KMS-11 (cell line): Measurements from ENCODE around the gene OR10X1.

Source experiments
- H2AFZ ChIP-seq: fragments of 200-600 bp; sonication (generic); 2 replicates; pipeline ENCODE4 v1.6.1; 2016; ENCODE audit warnings: antibody characterized with exemption, mixed run types, low read depth
- H3K27ac ChIP-seq: fragments of 200-600 bp; sonication (generic); 2 replicates; pipeline ENCODE4 v1.6.1; 2016; ENCODE audit warnings: mild to moderate bottlenecking, mixed run types
- H3K27me3 ChIP-seq: fragments of 200-600 bp; sonication (generic); 2 replicates; pipeline ENCODE4 v1.6.1; 2017; ENCODE audit warnings: mild to moderate bottlenecking, low read depth, mixed run types, moderate library complexity; ENCODE audit not compliant: insufficient read depth
- H3K36me3 ChIP-seq: fragments of 200-600 bp; sonication (generic); 2 replicates; pipeline ENCODE4 v1.6.1; 2017; ENCODE audit warnings: mild to moderate bottlenecking, mixed run types; ENCODE audit not compliant: insufficient read depth
- H3K4me1 ChIP-seq: fragments of 200-600 bp; sonication (generic); 2 replicates; pipeline ENCODE4 v1.6.1; 2016; ENCODE audit warnings: mild to moderate bottlenecking, low read depth, mixed run types; ENCODE audit not compliant: poor library complexity, severe bottlenecking
- H3K4me2 ChIP-seq: fragments of 200-600 bp; sonication (generic); 2 replicates; pipeline ENCODE4 v1.7.0; 2016; ENCODE audit warnings: mild to moderate bottlenecking, mixed run types
- H3K4me3 ChIP-seq: fragments of 200-600 bp; sonication (generic); IDR thresholded peaks from 2 replicates; pipeline ENCODE4 v1.6.1; 2017; ENCODE audit warnings: low read depth, low read length, mixed read lengths; ENCODE audit not compliant: insufficient read depth
- H3K79me2 ChIP-seq: fragments of 200-600 bp; sonication (generic); 2 replicates; pipeline ENCODE4 v1.6.1; 2016; ENCODE audit warnings: low read depth, mixed run types; ENCODE audit not compliant: insufficient read depth
- H3K9ac ChIP-seq: fragments of 200-600 bp; sonication (generic); 2 replicates; pipeline ENCODE4 v1.6.1; 2016; ENCODE audit warnings: mild to moderate bottlenecking, mixed run types
- H4K20me1 ChIP-seq: fragments of 200-600 bp; sonication (generic); 2 replicates; pipeline ENCODE4 v1.6.1; 2016; ENCODE audit warnings: mild to moderate bottlenecking, mixed run types; ENCODE audit not compliant: insufficient read depth
- CTCF ChIP-seq: fragments of 200-600 bp; sonication (generic); conservative IDR thresholded peaks from 2 replicates; pipeline ENCODE4 v1.6.1; 2017; ENCODE audit warnings: low read depth, mild to moderate bottlenecking, antibody characterized with exemption, low read length, moderate library complexity, mixed read lengths

The OR10X1 gene

GRCh38 chr1:158604968-158605367 is 25.3 kb upstream of the OR10X1 start, which contains the start of gene OR10Z1:
OR10Z1 (plus strand) TSS chr1:158605268; CDS start chr1:158606439, 1,171 bp downstream.
- no peak within 1 kb of the TSS for H2AFZ ChIP-seq
- H3K36me3 ChIP-seq, result no peaks in the 10 kb centered on the region

GRCh38 chr1:158600735-158601134 is 21.0 kb upstream of the OR10X1 start:
- no peaks in the 10 kb centered on the region for H4K20me1 ChIP-seq
- no peak for TF ChIP-seq CTCF
- no peak overlapping the region for H3K4me2 ChIP-seq
- H3K4me3 ChIP-seq, result no peak overlapping the region
- no peaks in the 10 kb centered on the region for H3K27me3 ChIP-seq
- no peak overlapping the region for H2AFZ ChIP-seq
- H3K27ac ChIP-seq, result no peak overlapping the region
- H3K79me2 ChIP-seq, result no peaks in the 10 kb centered on the region
- no peak overlapping the region for H3K9ac ChIP-seq
- H3K4me1 ChIP-seq, result no peaks in the 10 kb centered on the region
- no peaks in the 10 kb centered on the region for H3K36me3 ChIP-seq

More at GRCh38 chr1:158604968-158605367, 25.3 kb upstream of the OR10X1 start, which contains the start of gene OR10Z1:
- Histone ChIP-seq H3K4me1 (no peaks in the 10 kb centered on the region), H3K79me2 (no peaks in the 10 kb centered on the region), H3K4me2 (no peak within 1 kb of the TSS), H3K4me3 (no peak within 1 kb of the TSS), H4K20me1 (no peaks in the 10 kb centered on the region), H3K9ac (no peak within 1 kb of the TSS), H3K27ac (no peak within 1 kb of the TSS), H3K27me3 (no peaks in the 10 kb centered on the region)
- no peak for TF ChIP-seq CTCF

GRCh38 chr1:158586942-158587341 is 7.2 kb upstream of the OR10X1 start:
- no peak overlapping the region for H3K4me2 ChIP-seq
- H3K36me3 ChIP-seq, result no peaks in the 10 kb centered on the region
- no peaks in the 10 kb centered on the region for H4K20me1 ChIP-seq
- no peak overlapping the region for H3K27ac ChIP-seq
- H2AFZ ChIP-seq, result no peak overlapping the region
- no peak overlapping the region for H3K9ac ChIP-seq
- peak overlapping the region; percentile 11 for H3K4me3 ChIP-seq
- H3K4me1 ChIP-seq, result no peaks in the 10 kb centered on the region
- TF ChIP-seq CTCF, result no peak
- H3K79me2 ChIP-seq, result no peaks in the 10 kb centered on the region
- no peaks in the 10 kb centered on the region for H3K27me3 ChIP-seq

GRCh38 chr1:158583962-158584361 is 4.3 kb upstream of the OR10X1 start:
- Histone ChIP-seq H4K20me1 (no peaks in the 10 kb centered on the region), H3K27me3 (no peaks in the 10 kb centered on the region), H3K4me1 (no peaks in the 10 kb centered on the region), H3K4me2 (no peak overlapping the region), H3K4me3 (no peak overlapping the region), H3K27ac (no peak overlapping the region), H3K36me3 (no peaks in the 10 kb centered on the region), H3K79me2 (no peaks in the 10 kb centered on the region), H2AFZ (no peak overlapping the region), H3K9ac (no peak overlapping the region)
- TF ChIP-seq CTCF, result no peak

- TF ChIP-seq CTCF, result no peak
- H3K27me3 ChIP-seq, result no peaks in the 10 kb centered on the region
- no peak overlapping the region for H3K9ac ChIP-seq
- no peak overlapping the region for H2AFZ ChIP-seq
- no peak overlapping the region for H3K4me3 ChIP-seq
- H3K27ac ChIP-seq, result no peak overlapping the region
- H3K36me3 ChIP-seq, result no peaks in the 10 kb centered on the region
- no peaks in the 10 kb centered on the region for H3K4me1 ChIP-seq
- no peaks in the 10 kb centered on the region for H3K79me2 ChIP-seq
- H4K20me1 ChIP-seq, result no peaks in the 10 kb centered on the region
- H3K4me2 ChIP-seq, result no peak overlapping the region
These were observed 2.1 kb downstream of the OR10X1 start for GRCh38 chr1:158577561-158577960.
